NCI-H128 (cell line): ENCODE results near the gene RAD21L1.

Experiments
- DNase-seq: peaks from one replicate; lab custom pipeline; 2025; ENCODE audit not compliant: unreplicated experiment; lab: John Stamatoyannopoulos, UW

RAD21L1 gene

DNA sequence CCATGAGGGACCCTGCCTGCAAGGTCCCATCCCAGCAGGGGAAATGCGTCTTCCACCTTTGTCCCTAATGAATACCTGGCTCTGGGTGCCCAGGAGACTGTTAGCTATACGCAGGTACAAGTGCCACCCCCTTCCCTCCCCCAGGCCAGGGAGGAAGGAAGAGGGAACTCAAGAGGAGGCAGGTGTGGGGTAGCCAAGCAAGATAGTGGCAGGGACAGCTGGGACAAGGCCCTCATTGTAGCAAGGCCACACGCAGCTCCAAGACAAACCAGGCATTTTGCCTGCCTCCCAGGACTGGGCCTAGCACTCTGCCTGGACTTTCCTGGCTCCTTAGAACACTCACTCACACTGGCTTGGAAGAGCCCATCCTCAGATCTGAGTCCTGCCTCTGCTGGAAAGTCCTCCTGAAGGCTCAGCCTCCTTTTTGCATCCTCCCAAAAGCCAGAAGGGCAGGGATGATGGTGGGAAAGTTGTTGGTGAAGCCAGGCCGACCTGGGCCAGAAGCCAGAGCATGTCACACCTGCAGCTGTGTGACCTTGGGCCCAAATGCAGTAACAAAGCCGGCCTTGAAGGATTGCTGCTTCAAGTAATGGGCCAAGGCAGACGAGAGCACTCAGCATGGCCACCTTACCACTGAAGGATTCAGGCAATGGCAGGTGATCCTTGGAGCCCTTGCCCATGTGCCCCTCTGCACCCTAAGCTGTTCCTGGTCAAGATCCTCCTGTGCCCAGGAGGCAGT is 68.0 kb downstream of the RAD21L1 start:
- DNase-seq = no peak

DNA sequence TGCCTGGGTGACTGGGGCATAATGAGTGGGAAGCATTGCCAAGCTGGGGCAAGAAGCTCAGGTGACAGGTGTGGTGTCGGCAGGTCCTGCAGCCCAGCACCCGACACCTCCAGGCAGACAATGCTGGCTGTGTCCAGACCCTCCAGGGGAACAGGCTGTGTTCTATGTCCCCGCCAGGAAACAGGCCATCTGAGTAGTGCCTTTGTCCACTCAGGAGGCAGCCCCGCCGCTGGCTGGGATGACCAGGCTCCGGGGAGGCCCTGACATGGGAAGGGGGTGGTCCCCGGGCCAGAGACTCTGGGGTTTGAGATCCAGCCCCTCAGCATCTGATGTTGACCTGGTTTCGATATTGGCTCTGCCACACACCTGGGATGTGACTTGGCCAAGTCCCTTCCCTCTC is 68.7 kb downstream of the RAD21L1 start:
- no peak for DNase-seq

DNA sequence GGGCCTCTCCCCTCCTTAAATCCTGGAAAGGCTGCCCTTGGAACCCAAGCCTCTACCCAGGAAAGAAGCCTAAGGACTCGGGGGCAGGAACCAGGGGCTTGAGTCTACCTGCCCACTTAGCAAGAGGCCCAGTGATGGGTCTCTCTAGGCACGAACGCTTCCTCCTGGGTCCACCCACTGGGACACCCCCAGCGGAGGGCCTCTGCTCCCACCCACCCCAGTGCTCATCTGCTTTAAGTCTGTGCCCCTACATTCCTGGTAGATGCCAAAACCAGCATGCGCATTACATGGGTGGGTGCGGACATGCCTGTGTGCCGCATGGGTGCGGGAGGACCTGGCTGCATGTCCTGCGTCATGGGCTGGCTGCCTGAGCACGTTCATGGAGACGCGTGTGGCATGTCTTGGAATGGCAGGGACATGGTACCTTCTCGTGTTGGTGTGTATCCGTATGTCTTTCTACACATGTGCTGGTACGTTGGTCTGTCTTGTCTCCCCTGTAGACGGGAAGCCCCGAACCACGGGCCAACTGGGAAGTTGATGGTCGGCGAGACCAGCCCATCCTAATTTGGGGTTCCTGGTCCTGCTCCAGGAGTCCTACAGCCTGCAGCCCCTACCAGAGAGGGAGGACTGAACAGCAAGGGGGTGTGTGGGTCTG is 69.6 kb downstream of the RAD21L1 start:
- no peak for DNase-seq

DNA sequence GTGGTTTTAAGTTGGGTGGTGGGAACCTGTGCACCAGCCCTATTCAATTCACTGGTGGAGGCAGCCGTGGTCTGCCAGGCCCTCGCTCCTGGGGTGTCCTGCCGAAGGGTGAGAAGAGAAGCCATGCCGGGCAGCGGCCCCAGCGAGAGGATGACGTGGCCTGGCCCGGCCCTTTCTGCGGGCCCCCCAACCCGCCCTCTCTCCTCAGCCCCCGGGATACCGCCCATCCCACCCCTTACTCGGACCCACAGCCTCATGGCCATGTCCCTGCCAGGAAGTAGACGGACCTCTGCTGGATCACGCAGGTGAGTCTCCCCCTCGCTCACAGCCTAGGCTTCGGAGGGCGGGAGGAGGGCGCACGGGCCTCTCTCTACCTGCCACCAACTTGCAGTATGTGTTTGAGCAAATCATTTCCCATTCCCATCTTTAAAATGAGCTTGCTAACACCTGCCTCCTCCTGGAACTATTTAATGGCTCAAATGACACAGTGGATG is 70.3 kb downstream of the RAD21L1 start:
- DNase-seq = no peak

GRCh38 chr20:1296922-1297321 is 71.1 kb downstream of the RAD21L1 start:
- DNase-seq = no peak

DNA sequence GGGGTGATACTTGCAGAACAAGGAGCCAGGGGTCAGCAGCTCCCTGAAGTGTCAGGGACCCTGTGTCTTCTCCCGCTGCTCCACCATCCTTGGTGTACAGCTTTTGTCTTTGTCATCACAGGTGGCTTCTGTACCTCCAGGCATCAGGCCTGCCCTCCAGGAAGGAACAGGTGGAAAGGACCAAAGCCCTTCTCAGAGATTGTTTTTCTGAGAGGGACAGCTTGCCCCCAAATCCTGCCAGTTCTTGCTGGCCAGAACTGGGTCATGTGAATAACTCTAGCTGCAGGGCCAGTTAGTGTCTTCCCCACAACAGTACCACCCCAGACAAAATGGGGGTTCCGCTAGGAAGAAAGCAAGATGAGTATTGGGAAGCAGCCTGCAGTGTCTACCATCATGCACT is 71.6 kb downstream of the RAD21L1 start:
- no peak for DNase-seq

DNA sequence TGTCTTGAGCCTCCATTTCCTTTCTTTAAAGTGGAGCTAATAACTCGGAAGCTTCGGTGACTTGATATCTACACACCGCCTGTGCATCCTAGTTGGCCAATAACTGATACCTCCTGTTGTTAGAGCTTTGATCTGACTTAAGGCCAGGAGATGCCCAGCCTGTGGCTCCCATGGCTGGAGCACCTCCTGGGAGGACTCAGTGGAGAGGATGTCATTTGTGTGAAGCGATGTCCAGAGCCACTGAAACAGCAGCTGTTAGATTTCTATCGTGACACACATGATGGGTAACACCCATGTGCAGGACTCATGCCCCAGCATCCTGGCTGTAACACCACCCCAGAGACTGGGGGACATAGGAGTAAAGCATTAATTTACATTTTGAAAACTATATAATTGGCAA is 72.3 kb downstream of the RAD21L1 start:
- DNase-seq = no peak

- DNase-seq = no peak
Observed at GRCh38 chr20:1298888-1299511, 73.2 kb downstream of the RAD21L1 start.

DNA sequence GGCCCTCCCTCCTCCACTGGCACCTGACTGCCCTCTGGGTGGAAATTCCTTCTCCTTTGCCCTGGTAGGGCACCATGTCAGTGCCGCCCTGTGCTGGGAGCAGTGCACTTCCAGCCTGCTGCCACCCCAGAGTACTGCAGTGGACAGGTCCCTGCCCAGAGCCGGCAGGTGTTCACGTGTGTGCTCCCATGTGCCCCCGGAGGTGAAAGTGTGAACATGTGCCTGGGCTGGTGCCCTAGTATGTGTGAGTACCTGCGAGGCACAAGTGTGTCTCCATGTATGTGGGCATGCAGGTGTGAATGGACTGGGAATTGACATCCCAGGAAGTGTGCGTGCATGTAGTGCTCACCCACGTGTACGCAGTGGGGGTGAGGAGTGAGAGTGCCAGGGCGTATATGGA is 73.7 kb downstream of the RAD21L1 start:
- no peak for DNase-seq

GRCh38 chr20:1300083-1300840 is 74.4 kb downstream of the RAD21L1 start:
- DNase-seq = no peak

DNA sequence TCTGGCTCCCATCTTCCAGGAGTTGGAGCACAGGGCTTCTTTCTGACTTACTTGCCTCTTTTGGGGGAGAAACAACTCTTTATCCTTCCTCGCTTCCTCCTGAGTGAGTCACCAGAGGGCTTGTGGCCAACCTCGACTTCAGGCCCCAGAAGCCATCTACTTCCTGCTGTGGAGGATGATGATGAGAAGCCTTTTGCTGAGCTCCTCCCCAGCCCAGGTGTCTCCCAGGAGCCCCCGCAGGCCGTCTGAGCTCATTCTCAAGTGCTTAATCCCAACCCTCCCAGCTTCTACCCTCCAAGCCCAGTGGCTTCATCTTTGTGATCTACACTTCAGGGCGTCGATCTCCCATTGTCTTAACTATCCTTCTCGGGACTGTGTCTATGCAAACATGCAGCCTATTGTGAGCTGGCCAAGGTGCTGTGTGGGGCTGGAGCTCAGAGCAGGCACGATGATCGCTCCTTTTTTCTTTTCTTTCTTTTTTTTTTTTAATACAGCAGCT is 75.2 kb downstream of the RAD21L1 start:
- no peak for DNase-seq

DNA sequence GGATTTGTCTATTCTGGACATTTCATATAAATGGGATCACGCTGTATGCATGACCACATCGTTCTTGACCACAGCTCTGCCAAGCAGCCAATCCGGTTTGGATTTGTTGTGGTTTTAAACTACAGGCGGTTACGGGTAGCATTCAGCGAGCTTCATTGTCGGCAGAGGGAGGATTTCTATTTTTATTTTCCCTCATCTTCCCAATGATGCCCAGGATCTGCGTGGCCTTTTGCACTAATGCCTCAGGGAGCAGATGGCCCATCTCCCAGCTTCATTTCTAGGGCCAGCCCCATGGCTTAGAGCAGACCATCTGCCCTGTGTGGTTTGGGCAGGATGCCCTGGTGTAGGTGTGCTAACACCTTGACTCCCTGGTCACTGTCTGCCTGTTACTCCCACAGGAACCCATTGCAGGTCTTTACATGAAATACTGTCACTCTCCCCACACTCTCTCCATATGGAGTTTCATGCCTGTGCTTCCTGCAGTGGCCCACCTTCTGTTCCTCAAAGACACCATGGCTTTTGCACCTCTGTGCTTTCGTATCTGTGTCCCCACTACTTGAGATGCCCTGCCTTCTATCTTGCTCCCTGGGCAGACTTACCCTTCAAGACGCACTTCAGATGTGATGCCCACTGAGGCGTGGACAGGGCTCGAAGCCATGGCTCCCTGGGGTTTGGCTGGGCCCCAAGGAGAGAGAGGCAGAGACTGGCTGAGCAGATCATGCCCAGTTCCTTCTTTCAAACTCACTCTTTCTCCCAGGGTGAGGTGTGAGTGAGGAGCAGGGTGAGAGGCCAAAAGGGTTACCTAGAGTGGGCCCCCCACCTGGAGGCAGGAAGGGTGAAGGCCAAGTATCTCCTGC is 77.1 kb downstream of the RAD21L1 start:
- DNase-seq = no peak

DNA sequence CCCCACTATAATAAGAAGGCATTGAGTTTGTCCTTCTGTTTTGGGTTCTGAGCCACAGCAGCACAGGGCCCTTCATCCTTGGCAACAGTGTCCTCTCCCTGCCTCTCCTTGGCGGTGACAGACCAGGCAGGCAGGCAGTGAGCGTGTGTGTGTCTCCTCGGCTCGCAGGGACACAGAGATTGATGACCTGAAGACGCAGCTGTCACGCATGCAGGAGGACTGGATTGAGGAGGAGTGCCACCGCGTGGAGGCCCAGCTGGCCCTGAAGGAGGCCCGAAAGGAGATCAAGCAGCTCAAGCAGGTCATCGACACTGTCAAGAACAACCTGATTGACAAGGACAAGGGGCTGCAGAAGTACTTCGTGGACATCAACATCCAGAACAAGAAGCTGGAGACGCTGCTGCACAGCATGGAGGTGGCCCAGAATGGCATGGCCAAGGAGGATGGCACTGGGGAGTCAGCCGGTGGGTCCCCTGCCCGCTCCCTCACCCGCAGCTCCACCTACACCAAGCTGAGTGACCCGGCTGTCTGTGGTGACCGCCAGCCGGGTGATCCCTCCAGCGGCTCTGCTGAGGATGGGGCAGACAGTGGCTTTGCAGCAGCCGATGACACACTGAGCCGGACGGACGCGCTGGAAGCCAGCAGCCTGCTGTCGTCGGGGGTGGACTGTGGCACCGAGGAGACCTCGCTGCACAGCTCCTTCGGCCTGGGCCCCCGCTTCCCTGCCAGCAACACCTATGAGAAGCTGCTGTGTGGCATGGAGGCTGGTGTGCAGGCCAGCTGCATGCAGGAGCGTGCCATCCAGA is 79.1 kb downstream of the RAD21L1 start:
- DNase-seq = no peak
